Measurements from ENCODE around the gene OPHN1. TPM values are rescaled to one million over a fixed set of nuclear protein-coding genes. Genes with fewer than 3 reads are reported as not detected.
"Not testable (repeated sequence)": the region's sequence is repeated elsewhere in the genome, so short reads cannot be mapped to it uniquely, and the experiment has no call there.

The OPHN1 gene
- total RNA-seq, 2 donors from 2014 or later = 5.0 to 5.9 TPM

DNA sequence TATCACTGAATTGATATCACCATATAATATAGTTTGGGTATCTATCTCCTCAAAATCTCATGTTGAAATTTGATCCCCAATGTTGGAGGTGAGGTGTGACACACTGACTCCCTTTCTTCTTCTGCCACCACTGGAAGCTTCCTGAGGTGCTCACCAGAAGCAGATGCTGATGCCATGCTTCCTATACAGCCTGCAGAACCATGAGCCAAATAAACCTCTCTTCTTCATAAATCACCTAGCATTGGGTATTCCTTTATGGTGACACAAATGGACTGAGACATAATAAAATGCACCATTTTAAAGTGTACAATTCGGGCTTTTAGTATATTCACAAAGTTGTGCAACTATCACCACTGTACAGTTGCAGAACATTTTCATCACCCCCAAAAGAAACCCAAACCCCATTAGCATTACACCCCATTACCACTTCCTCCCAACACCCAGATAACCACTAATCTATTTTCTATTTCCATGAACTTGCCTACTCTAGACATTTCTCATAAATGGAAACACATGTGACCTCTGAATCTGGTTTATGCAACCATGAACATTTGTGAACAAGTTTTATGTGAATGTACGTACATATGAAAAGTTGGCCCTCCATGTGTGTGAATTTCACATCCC is 148.9 kb downstream of the OPHN1 start:
- DNase-seq (ENCODE audit: low spot score) (no peak), ATAC-seq (ENCODE audit: insufficient number of reproducible peaks, low FRiP score, low read depth) (no peak)
- TF ChIP-seq, protein P1, sequence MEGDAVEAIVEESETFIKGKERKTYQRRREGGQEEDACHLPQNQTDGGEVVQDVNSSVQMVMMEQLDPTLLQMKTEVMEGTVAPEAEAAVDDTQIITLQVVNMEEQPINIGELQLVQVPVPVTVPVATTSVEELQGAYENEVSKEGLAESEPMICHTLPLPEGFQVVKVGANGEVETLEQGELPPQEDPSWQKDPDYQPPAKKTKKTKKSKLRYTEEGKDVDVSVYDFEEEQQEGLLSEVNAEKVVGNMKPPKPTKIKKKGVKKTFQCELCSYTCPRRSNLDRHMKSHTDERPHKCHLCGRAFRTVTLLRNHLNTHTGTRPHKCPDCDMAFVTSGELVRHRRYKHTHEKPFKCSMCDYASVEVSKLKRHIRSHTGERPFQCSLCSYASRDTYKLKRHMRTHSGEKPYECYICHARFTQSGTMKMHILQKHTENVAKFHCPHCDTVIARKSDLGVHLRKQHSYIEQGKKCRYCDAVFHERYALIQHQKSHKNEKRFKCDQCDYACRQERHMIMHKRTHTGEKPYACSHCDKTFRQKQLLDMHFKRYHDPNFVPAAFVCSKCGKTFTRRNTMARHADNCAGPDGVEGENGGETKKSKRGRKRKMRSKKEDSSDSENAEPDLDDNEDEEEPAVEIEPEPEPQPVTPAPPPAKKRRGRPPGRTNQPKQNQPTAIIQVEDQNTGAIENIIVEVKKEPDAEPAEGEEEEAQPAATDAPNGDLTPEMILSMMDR (IDR thresholded peaks at IDR 0.05) = no peak
- Histone ChIP-seq H3K9me3 (no peaks in the 10 kb centered on the region), H3K4me3 (no peak overlapping the region), H3K36me3 (no peaks in the 10 kb centered on the region), H3K4me1 (ENCODE audit: control insufficient read depth in 1 of 2, low read depth in 2 of 2) (no peaks in the 10 kb centered on the region), H3K27me3 (replicated peaks; ENCODE audit: insufficient read depth) (no peaks in the 10 kb centered on the region), H3K27ac (no peak overlapping the region)

DNA sequence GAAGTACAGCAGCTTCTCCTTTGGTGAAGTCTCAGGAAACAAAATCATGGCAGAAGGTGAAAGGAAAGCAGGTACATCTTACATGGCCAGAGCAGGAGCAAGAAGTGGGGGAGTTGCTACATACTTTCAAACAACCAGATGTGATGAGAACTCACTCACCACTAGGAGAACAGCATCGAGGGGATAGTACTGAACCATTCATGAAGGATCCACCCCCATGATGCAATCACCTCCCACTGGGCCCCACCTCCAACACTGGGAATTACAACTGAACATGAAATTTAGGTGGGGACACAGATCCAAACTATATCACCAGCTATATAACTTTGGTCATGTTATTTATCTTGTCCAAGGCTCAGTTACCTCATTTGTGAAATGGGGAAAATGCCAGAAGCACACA is 159.4 kb downstream of the OPHN1 start:
- Histone ChIP-seq H3K27ac (no peak overlapping the region), H3K27me3 (replicated peaks; ENCODE audit: insufficient read depth) (no peaks in the 10 kb centered on the region), H3K9me3 (no peaks in the 10 kb centered on the region), H3K36me3 (no peaks in the 10 kb centered on the region), H3K4me3 (no peak overlapping the region), H3K4me1 (ENCODE audit: control insufficient read depth in 1 of 2, low read depth in 2 of 2) (no peaks in the 10 kb centered on the region)
- DNase-seq (ENCODE audit: low spot score) = no peak
- TF ChIP-seq, protein P1 (IDR thresholded peaks at IDR 0.05) = no peak
- no peak for ATAC-seq (ENCODE audit: insufficient number of reproducible peaks, low FRiP score, low read depth)

DNA sequence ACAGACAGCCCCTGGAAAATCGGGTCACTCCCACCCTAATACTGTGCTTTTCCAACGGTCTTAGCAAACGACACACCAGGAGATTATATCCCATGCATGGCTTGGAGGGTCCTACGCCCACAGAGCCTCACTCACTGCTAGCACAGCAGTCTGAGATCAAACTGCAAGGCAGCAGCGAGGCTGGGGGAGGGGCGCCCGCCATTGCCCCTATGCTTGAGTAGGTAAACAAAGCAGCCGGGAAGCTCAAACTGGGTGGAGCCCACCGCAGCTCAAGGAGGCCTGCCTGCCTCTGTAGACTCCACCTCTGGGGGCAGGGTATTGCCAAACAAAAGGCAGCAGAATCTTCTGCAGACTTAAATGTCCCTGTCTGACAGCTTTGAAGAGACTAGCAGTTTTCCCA is 168.5 kb downstream of the OPHN1 start:
- not testable (repeated sequence) for ATAC-seq (ENCODE audit: insufficient number of reproducible peaks, low FRiP score, low read depth); H3K4me1 ChIP-seq (ENCODE audit: control insufficient read depth in 1 of 2, low read depth in 2 of 2); DNase-seq (ENCODE audit: low spot score); H3K36me3 ChIP-seq; H3K4me3 ChIP-seq; H3K27me3 ChIP-seq (replicated peaks; ENCODE audit: insufficient read depth); H3K9me3 ChIP-seq; H3K27ac ChIP-seq

DNA sequence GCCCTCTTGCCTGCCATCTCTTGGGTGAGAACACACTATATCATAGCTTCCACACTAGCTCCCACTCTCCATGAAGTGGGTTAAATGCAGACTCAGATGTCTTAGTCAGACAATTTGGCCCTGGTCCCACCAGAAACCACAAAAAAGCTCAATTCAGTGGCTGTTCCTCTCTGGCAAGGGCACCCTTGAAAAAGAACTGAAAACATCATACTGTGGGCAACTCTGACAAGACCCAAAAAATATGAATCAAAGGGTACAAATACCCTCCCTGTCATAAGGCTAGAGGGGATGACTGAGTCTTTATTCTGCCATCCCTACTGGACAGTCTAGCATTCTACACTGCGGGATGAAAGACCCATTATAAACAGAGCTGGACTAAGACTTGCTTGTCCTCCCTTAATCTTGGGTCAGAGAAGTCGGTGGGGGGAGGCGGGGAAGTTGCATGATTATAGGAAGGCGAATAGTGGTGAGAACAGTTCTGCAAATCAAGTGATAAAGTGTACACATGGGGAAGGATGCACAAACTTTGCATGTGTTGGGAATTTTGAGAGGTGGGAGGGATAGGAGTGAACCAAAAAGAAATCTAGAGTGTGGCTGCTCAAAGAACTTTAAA is 172.1 kb downstream of the OPHN1 start:
- TF ChIP-seq, protein P1 (IDR thresholded peaks at IDR 0.05) = no peak
- Histone ChIP-seq H3K27me3 (replicated peaks; ENCODE audit: insufficient read depth) (no peaks in the 10 kb centered on the region), H3K27ac (no peak overlapping the region), H3K9me3 (no peaks in the 10 kb centered on the region), H3K4me1 (ENCODE audit: control insufficient read depth in 1 of 2, low read depth in 2 of 2) (no peaks in the 10 kb centered on the region), H3K4me3 (no peak overlapping the region), H3K36me3 (no peaks in the 10 kb centered on the region)
- DNase-seq (ENCODE audit: low spot score) (no peak), ATAC-seq (ENCODE audit: insufficient number of reproducible peaks, low FRiP score, low read depth) (no peak)

GRCh38 chrX:68256990-68257389 is 176.3 kb downstream of the OPHN1 start:
- Histone ChIP-seq H3K4me1 (ENCODE audit: control insufficient read depth in 1 of 2, low read depth in 2 of 2) (no peaks in the 10 kb centered on the region), H3K4me3 (no peak overlapping the region), H3K27me3 (replicated peaks; ENCODE audit: insufficient read depth) (no peaks in the 10 kb centered on the region), H3K27ac (no peak overlapping the region), H3K36me3 (no peaks in the 10 kb centered on the region), H3K9me3 (no peaks in the 10 kb centered on the region)
- DNase-seq (ENCODE audit: low spot score) (no peak), ATAC-seq (ENCODE audit: insufficient number of reproducible peaks, low FRiP score, low read depth) (no peak)
- TF ChIP-seq, protein P1 (IDR thresholded peaks at IDR 0.05) = no peak
